IMR-90 (cell line): Measurements from ENCODE around the gene KIAA1614. TPM values are rescaled to one million over a fixed set of nuclear protein-coding genes. Genes with fewer than 3 reads are reported as not detected.

Source experiments
- ATAC-seq: fragments of 200-7000 bp; cut with Tn5 transposase; 2 replicates; pipeline ENCODE4 v1.9.1; 2020; ENCODE audit warnings: low read depth, mild to moderate bottlenecking, moderate library complexity
- BruUV-seq: library from RNA; stranded (reverse); fragments of 400-500 nt; replicated peaks from 2 replicates; lab custom pipeline; 2021; lab: Mats Ljungman, UMichigan
- CTCF ChIA-PET: fragments of 300-600 bp; formaldehyde crosslinking; extraction: SDS; loops from one replicate; lab custom pipeline; 2021; ENCODE audit warnings: antibody characterized with exemption; lab: Yijun Ruan, JAX
- POLR2A ChIA-PET: fragments of 300-600 bp; sonication (Branson Sonifier 250); formaldehyde crosslinking; loops from one replicate; lab custom pipeline; 2022; ENCODE audit warnings: antibody characterized with exemption; ENCODE audit not compliant: unreplicated experiment; lab: Charles Lee
- DNase-seq: peaks from one replicate; pipeline ENCODE4 v3.0.0; 2013
- H2AFZ ChIP-seq: replicated peaks from 2 replicates; pipeline ENCODE3; 2013; ENCODE audit warnings: low read length, mild to moderate bottlenecking; ENCODE audit not compliant: poor library complexity
- H2AK5ac ChIP-seq: 2 replicates; pipeline ENCODE4 v1.6.1; 2013; ENCODE audit warnings: low read depth, low read length, inconsistent platforms
- H2AK9ac ChIP-seq: replicated peaks from 2 replicates; pipeline ENCODE3; 2013; ENCODE audit warnings: mild to moderate bottlenecking, low read depth, low read length, moderate library complexity; ENCODE audit not compliant: poor library complexity
- H2BK120ac ChIP-seq: 2 replicates; pipeline ENCODE4 v1.6.1; 2013; ENCODE audit warnings: low read depth, low read length, inconsistent platforms
- H2BK15ac ChIP-seq: 3 replicates; pipeline ENCODE4 v1.6.1; 2013; ENCODE audit warnings: low read depth, low read length, inconsistent platforms
- H2BK20ac ChIP-seq: 2 replicates; pipeline ENCODE4 v1.6.1; 2013; ENCODE audit warnings: low read depth, mild to moderate bottlenecking, inconsistent platforms, low read length, moderate library complexity
- H2BK5ac ChIP-seq: 2 replicates; pipeline ENCODE4 v1.6.1; 2013; ENCODE audit warnings: mild to moderate bottlenecking, low read depth, low read length, inconsistent platforms; ENCODE audit not compliant: poor library complexity, severe bottlenecking
- H3K14ac ChIP-seq: replicated peaks from 2 replicates; pipeline ENCODE4 v1.6.1; 2013; ENCODE audit warnings: low read depth, low read length, inconsistent platforms
- H3K18ac ChIP-seq: 2 replicates; pipeline ENCODE4 v1.6.1; 2013; ENCODE audit warnings: low read depth, low read length, control low read depth
- H3K23ac ChIP-seq: 2 replicates; pipeline ENCODE4 v1.6.1; 2013; ENCODE audit warnings: low read depth, low read length, inconsistent platforms
- H3K27ac ChIP-seq: 2 replicates; pipeline ENCODE4 v1.5.1; 2013; ENCODE audit warnings: mild to moderate bottlenecking, control low read depth, low read length; ENCODE audit not compliant: insufficient read depth
- H3K27me3 ChIP-seq: 2 replicates; pipeline ENCODE4 v1.6.1; 2013; ENCODE audit warnings: low read length; ENCODE audit not compliant: control insufficient read depth, insufficient read depth
- H3K36me3 ChIP-seq: 2 replicates; pipeline ENCODE4 v1.6.1; 2013; ENCODE audit warnings: low read length, mixed read lengths; ENCODE audit not compliant: control insufficient read depth, insufficient read depth
- H3K4ac ChIP-seq: 2 replicates; pipeline ENCODE4 v1.6.1; 2013; ENCODE audit warnings: low read depth, low read length, inconsistent platforms
- H3K4me1 ChIP-seq: 2 replicates; pipeline ENCODE4 v1.6.1; 2013; ENCODE audit warnings: low read length, mixed read lengths; ENCODE audit not compliant: control insufficient read depth, insufficient read depth
- H3K4me2 ChIP-seq: 2 replicates; pipeline ENCODE4 v1.6.1; 2013; ENCODE audit warnings: low read depth, mild to moderate bottlenecking, control low read depth, low read length, moderate library complexity
- H3K4me3 ChIP-seq: 2 replicates; pipeline ENCODE4 v1.5.1; 2013; ENCODE audit warnings: low read depth, mild to moderate bottlenecking, control low read depth, low read length, moderate library complexity; ENCODE audit not compliant: insufficient read depth
- H3K56ac ChIP-seq: 2 replicates; pipeline ENCODE4 v1.6.1; 2013; ENCODE audit warnings: low read length, inconsistent platforms; ENCODE audit not compliant: insufficient read depth; ENCODE audit errors: extremely low read depth
- H3K79me1 ChIP-seq, 2 experiments: 2 replicates each; pipeline ENCODE4 v1.6.1; 2013; ENCODE audit warnings: low read length in 2 of 2, inconsistent platforms in 1 of 2, low read depth in 1 of 2
- H3K9ac ChIP-seq: 2 replicates; pipeline ENCODE4 v1.6.1; 2013; ENCODE audit warnings: low read depth, low read length, control low read depth
- H3K9me1 ChIP-seq: 2 replicates; pipeline ENCODE4 v1.6.1; 2013; ENCODE audit warnings: low read length, inconsistent platforms; ENCODE audit not compliant: insufficient read depth
- H3K9me3 ChIP-seq: 2 replicates; pipeline ENCODE4 v1.6.1; 2013; ENCODE audit warnings: low read length; ENCODE audit not compliant: control insufficient read depth, insufficient read depth
- H4K20me1 ChIP-seq: 2 replicates; pipeline ENCODE4 v1.6.1; 2013; ENCODE audit warnings: low read length, inconsistent platforms; ENCODE audit not compliant: insufficient read depth
- H4K5ac ChIP-seq: 2 replicates; pipeline ENCODE4 v1.6.1; 2013; ENCODE audit warnings: mild to moderate bottlenecking, low read depth, low read length, control low read depth
- H4K8ac ChIP-seq, 2 experiments: 2 replicates each; pipeline ENCODE4 v1.6.1; 2013; ENCODE audit warnings: low read depth in 2 of 2, low read length in 2 of 2, control low read depth in 1 of 2, inconsistent platforms in 1 of 2
- H4K91ac ChIP-seq: 2 replicates; pipeline ENCODE4 v1.6.1; 2013; ENCODE audit warnings: low read depth, low read length, inconsistent platforms; ENCODE audit not compliant: insufficient read depth
- BHLHE40 ChIP-seq: fragments of 150-350 bp; IDR thresholded peaks from 2 replicates; pipeline ENCODE4 v1.6.1; 2016; ENCODE audit warnings: mild to moderate bottlenecking, low read depth, low read length
- CTCF ChIP-seq: conservative IDR thresholded peaks from 2 replicates; pipeline ENCODE4 v1.5.1; 2012; ENCODE audit warnings: mild to moderate bottlenecking, low read depth, low read length, improper control_type of control experiment
- FOS ChIP-seq: fragments of 150-350 bp; IDR thresholded peaks from 2 replicates; pipeline ENCODE4 v1.6.1; 2016; ENCODE audit warnings: low read depth, low read length
- MXI1 ChIP-seq: IDR thresholded peaks from 2 replicates; pipeline ENCODE4 v1.6.1; 2012; ENCODE audit warnings: low read depth, mild to moderate bottlenecking, low read length, moderate library complexity, borderline replicate concordance
- NFE2L2 ChIP-seq: fragments of 150-350 bp; IDR thresholded peaks from 2 replicates; pipeline ENCODE4 v1.6.1; 2016; ENCODE audit warnings: low read depth, mild to moderate bottlenecking, low read length
- POLR2A ChIP-seq: IDR thresholded peaks from 2 replicates; pipeline ENCODE4 v1.6.1; 2012; ENCODE audit warnings: mild to moderate bottlenecking, low read depth, low read length
- RAD21 ChIP-seq: IDR thresholded peaks from 2 replicates; pipeline ENCODE4 v1.6.1; 2012; ENCODE audit warnings: low read length, improper control_type of control experiment
- RFX5 ChIP-seq: IDR thresholded peaks from 2 replicates; pipeline ENCODE4 v1.8.0; 2012; ENCODE audit warnings: low read depth, mild to moderate bottlenecking, low read length, moderate library complexity
- whole genome bisulfite sequencing, 2 experiments: methylation state at CpG; one replicate each; pipeline versions ENCODE4 v1.1.5 to v1.1.7; 2013; ENCODE audit warnings: missing lambda C conversion rate in 2 of 2; ENCODE audit not compliant: insufficient read length in 1 of 2; ENCODE audit errors: extremely low coverage in 2 of 2; 5-methylcytosine and 5-hydroxymethylcytosine counted together
- dilution Hi-C: fragments of 300-500 bp; cut with HindIII; formaldehyde crosslinking; loops from one replicate; pipeline ENCODE4 v1.14.3; 2018; ENCODE audit warnings: low sequenced_read_pairs; ENCODE audit not compliant: unreplicated experiment
- in situ Hi-C: fragments of 300-500 bp; cut with MboI; formaldehyde crosslinking; loops from 3 replicates; pipeline ENCODE4 v1.14.3; 2019; ENCODE audit warnings: low sequenced_read_pairs, inconsistent platforms, mixed read lengths
- intact Hi-C: fragments of 100-400 bp; cut with micrococcal nuclease; formaldehyde crosslinking; loops from 2 replicates; pipeline ENCODE4 v1.10.0; 2022
- polyA plus RNA-seq, 3 experiments: library from polyadenylated mRNA; depleted of rRNA; stranded (reverse); fragments of >200 nt; gene quantifications; 2 replicates each; pipeline ENCODE4 v1.2.3, GENCODE V29; 2012; ENCODE audit warnings: low replicate concordance in 1 of 3
- total RNA-seq: library from RNA; depleted of rRNA; stranded (reverse); fragments of >200 nt; gene quantifications from 2 replicates; pipeline ENCODE4 v1.2.3, GENCODE V29; 2012

KIAA1614 gene
- total and polyA plus RNA-seq, 2 of the 4 experiments (the other 2 are of a cell fraction) = 1.8 to 3.5 TPM

- Histone ChIP-seq H3K4ac (no peak overlapping the region), H3K9ac (0 out of 2 replicates have a peak overlapping the region, but pooled peaks have one; percentile 8), H3K4me3 (no peak overlapping the region), H2BK5ac (no peak overlapping the region), H3K36me3 (peaks cover 10% of the 10 kb centered on the region; the same call in 1 of the 2 replicates), H4K20me1 (peaks cover 9% of the 10 kb centered on the region; the same call in 1 of the 2 replicates), H3K4me1 (peaks cover 16% of the 10 kb centered on the region), H3K56ac (no peak overlapping the region), H4K91ac (no peak overlapping the region), H3K79me1 (peaks cover 0 to 2% of the 10 kb centered on the region in 2 experiments; a peak in 1 of 4 replicates), H3K27me3 (no peaks in the 10 kb centered on the region), H2BK15ac (no peak overlapping the region), H3K4me2 (peak overlapping the region; percentile 25; the same call in 1 of the 2 replicates), H2AK9ac (peak overlapping the region; percentile 73), H3K9me1 (0 out of 2 replicates have a peak, but pooled peaks cover 10% of the 10 kb centered on the region), H4K8ac (no peak overlapping the region), H3K14ac (no peak overlapping the region; the same call in 1 of the 2 replicates), H4K5ac (no peak overlapping the region), H2BK20ac (no peak overlapping the region), H3K18ac (no peak overlapping the region; the same call in 1 of the 2 replicates), H2AK5ac (no peak overlapping the region; the same call in 1 of the 2 replicates), H3K23ac (peak overlapping the region; percentile 24; the same call in 1 of the 2 replicates), H3K9me3 (no peaks in the 10 kb centered on the region), H2AFZ (peak overlapping the region; percentile 75), H2BK120ac (no peak overlapping the region), H3K27ac (peak overlapping the region; percentile 38; the same call in 1 of the 2 replicates)
- ATAC-seq = peak; percentile 81
- no TSS peak for BruUV-seq
- ChIA-PET POLR2A (no interaction called here), CTCF (interaction anchor here (0.5 to 1.0 kb wide), 5 partner anchors 17 to 457 kb away, joined by 3 to 6 read pairs (median 3); no protein-coding TSS in a partner anchor)
- intact Hi-C loops = no loop called here
- dilution Hi-C loops = no loop called here
- TF ChIP-seq RAD21 (no peak), POLR2A (no peak), FOS (no peak), NFE2L2 (no peak), RFX5 (no peak), MXI1 (no peak), BHLHE40 (no peak), CTCF (no peak)
- 14% methylated on average over 5 of the region's 14 CpGs; no CpG with 5 or more reads in 1 of the 2 experiments for WGBS, 2 experiments
- DNase-seq = peak; percentile 43
- in situ Hi-C loops = no loop called here
These were observed 13.7 kb downstream of the KIAA1614 start for GRCh38 chr1:180926164-180926981.
